ENCODE data around the gene MNT.

Gene MNT

DNA sequence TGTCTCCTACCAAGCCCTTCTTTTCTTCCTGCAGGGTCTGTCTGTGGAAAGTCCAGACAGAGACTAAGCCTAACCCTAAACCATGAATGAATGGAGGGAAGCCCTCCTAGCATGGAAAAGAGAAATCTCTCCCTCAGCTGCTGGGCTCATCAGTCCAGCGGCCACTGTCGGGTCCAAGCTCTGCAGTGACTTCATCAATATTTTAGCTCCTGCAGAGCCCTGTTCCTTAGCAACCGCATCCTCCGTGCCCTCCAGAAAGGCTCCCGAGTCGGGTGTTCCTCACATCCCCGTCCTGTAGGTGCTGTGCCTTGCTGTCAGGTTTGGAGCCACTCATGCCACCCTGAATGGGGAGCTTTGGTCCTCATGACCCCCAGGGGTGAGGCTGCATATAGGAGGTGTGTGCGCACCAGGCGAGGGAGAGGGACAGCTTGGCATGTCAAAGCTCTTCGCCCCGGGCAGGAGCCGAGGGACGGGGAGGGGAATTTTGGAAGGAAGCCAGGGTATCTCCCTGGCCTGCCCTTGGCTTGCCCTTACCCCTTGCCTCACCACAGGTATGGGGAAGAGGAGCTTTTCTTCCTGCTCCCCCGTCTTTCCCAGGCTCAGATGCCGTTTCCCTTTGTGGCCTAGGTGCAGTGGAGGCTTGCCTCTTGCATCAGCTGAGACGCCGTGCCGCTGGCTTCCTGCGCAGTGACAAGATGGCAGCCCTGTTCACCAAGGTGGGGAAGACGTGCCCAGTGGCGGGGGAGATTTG is 39.7 kb downstream of the MNT start:
- no peaks in the 10 kb centered on the region for H3K27me3 Mint-ChIP-seq (ENCODE audit: low read depth)
- H3K27ac Mint-ChIP-seq, result no peak overlapping the region
- H3K4me1 Mint-ChIP-seq (ENCODE audit: low read depth), result no peaks in the 10 kb centered on the region
- no peak overlapping the region for H3K4me3 Mint-ChIP-seq
- peaks cover 3% of the 10 kb centered on the region for H3K36me3 Mint-ChIP-seq (ENCODE audit: low read depth)
- no peaks in the 10 kb centered on the region for H3K9me3 Mint-ChIP-seq

DNA sequence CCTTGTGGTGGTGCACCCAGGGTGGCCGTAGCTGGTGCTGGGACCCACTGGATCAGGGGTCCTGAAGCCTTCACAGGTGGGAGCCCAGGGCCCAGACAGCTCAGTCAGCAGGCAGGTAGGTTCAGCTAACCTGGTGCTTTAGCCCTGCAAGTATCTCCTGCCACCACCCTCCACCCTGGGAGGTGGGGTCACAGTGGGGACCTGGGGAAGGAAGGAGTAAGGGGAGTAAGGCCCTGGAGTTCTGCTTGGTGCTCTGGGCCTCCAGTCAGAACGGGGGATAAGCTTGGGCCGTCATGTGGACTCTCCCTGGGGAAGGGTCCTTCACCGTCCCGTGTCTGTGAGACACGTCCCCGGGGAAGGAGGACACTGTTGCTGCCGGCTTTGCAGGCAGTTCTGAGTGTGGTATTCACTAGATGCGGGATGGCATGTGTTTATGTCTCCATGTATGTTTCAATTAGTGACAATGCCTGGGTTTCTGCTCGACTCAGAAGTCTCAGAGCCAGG is 42.9 kb downstream of the MNT start:
- Mint-ChIP-seq H3K4me1 (ENCODE audit: low read depth) (peaks cover 13% of the 10 kb centered on the region), H3K9me3 (no peaks in the 10 kb centered on the region), H3K27me3 (ENCODE audit: low read depth) (no peaks in the 10 kb centered on the region), H3K4me3 (no peak overlapping the region), H3K27ac (no peak overlapping the region), H3K36me3 (ENCODE audit: low read depth) (peaks cover 3% of the 10 kb centered on the region)

DNA sequence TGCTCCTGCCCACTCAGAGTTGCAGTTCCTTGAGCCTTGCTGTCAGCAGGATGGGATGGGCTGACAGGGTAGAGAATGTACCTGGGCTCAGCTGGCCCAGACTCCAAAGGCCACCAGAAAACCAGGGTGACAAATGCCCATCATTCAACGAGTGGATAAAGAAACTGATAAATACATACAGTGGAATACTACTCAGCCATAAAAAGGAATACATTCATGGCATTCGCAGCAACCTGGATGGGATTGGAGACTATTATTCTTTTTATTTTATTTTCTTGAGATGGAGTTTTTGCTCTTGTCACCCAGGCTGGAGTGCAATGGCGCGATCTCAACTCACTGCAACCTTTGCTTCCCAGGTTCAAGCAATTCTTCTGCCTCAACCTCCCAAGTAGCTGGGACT is 43.6 kb downstream of the MNT start:
- H3K27ac Mint-ChIP-seq, result no peak overlapping the region
- no peak overlapping the region for H3K4me3 Mint-ChIP-seq
- peaks cover 14% of the 10 kb centered on the region for H3K4me1 Mint-ChIP-seq (ENCODE audit: low read depth)
- H3K36me3 Mint-ChIP-seq (ENCODE audit: low read depth), result no peaks in the 10 kb centered on the region
- no peaks in the 10 kb centered on the region for H3K27me3 Mint-ChIP-seq (ENCODE audit: low read depth)
- no peaks in the 10 kb centered on the region for H3K9me3 Mint-ChIP-seq

DNA sequence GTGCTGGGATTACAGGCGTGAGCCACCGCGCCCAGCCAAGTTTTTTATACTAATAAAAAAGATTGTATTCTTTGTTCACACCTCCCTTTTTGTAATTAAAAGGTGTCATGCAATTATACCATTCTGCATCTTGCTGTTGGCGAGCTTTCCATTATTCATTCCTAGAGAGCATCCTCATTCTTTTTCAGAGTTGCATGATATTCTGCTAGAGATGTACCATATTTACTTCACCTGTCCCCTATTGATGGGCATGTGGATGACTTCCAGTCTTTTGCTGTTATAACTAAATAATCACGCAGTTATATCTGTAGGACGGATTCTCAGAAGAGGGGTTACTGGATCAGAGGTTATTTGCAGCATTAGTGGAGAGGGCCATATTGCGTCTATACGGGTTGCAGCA is 46.5 kb downstream of the MNT start:
- no peaks in the 10 kb centered on the region for H3K9me3 Mint-ChIP-seq
- no peaks in the 10 kb centered on the region for H3K27me3 Mint-ChIP-seq (ENCODE audit: low read depth)
- H3K27ac Mint-ChIP-seq, result peak overlapping the region; percentile 75
- peaks cover 14% of the 10 kb centered on the region for H3K4me1 Mint-ChIP-seq (ENCODE audit: low read depth)
- no peak overlapping the region for H3K4me3 Mint-ChIP-seq
- H3K36me3 Mint-ChIP-seq (ENCODE audit: low read depth), result no peaks in the 10 kb centered on the region

DNA sequence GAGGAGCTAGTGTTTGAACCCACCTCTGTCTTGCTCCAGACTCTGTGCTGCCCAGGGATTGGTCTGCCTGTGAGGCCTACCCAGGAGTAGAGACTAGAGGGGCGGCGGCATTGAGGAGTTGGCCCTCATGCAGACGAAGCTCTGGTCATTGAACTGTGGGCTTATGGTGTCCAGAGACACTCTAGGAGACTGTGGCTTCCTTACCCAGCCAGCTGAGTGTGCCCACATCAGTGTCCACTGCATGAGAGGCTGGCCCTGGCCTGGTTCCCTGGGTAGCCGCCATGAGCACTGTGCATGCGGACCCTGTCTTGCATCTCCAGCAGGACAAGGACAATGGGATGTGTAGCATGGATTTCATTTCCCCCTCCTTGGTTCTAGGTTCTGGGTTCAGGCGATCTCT is 49.6 kb downstream of the MNT start:
- no peaks in the 10 kb centered on the region for H3K9me3 Mint-ChIP-seq
- H3K27me3 Mint-ChIP-seq (ENCODE audit: low read depth), result no peaks in the 10 kb centered on the region
- H3K4me3 Mint-ChIP-seq, result no peak overlapping the region
- no peak overlapping the region for H3K27ac Mint-ChIP-seq
- H3K36me3 Mint-ChIP-seq (ENCODE audit: low read depth), result no peaks in the 10 kb centered on the region
- H3K4me1 Mint-ChIP-seq (ENCODE audit: low read depth), result peaks cover 14% of the 10 kb centered on the region

DNA sequence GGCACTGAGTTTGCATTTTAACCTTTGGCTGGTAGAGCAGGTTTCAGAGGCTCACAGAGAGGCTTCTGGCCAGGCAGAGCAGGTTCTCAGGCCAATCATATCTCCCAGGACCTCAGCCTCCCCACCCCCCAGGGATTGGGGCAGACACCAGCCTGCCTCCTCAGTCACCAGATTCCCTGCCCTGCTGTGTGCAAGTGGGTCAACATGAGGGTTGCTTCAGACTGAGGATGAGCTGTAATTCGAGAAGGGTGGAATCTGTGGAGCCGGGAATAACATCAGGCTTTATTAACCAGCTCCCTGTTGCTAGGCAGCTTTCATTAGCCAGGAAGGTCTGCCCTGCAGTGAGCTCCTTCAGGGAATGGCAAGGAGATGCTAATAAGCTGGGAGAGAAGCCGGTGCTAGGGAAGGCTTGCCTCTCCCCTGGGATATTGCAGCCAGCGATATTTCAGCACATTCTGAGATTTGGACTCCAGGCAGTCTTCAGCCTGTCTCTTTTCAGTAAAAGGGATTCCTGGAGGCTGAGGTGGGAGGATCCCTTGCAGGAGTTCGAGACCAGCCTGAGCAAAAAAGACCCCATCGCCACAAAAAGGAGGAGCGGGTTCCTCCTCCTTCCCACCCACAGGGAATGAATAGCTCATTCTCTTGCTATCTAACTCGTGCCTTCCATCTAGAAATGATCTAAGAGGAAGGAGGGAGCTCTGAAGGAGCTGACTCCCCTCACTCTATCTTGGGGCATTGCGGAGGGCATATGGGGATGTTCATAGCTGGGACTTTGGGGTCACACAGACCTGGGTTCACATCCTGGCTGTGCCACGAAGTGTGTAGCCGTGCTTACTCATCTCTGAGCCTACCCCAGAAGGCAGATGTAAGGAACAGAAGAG is 52.8 kb downstream of the MNT start:
- peaks cover 8% of the 10 kb centered on the region for H3K36me3 Mint-ChIP-seq (ENCODE audit: low read depth)
- H3K4me1 Mint-ChIP-seq (ENCODE audit: low read depth), result peaks cover 1% of the 10 kb centered on the region
- no peaks in the 10 kb centered on the region for H3K27me3 Mint-ChIP-seq (ENCODE audit: low read depth)
- no peak overlapping the region for H3K27ac Mint-ChIP-seq
- H3K4me3 Mint-ChIP-seq, result no peak overlapping the region
- H3K9me3 Mint-ChIP-seq, result no peaks in the 10 kb centered on the region

DNA sequence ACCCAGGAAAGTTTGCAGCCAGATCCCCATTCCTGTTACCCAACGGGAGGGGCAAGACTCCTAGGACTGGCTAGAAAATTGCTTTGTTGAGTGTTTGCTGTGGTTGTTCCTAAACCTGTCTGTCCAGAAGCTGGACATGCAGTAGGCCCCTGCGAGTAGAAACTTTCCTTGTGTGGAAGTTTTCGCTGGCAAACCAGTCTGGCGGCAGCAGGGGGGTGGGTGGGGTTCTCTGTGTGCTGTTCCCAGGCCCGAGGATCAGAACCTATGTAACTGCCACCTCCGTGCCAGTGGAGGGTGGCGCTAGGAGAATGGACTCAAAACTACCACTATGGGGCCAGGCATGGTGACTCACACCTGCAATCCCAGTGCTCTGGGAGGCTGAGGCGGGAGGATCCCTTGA is 54.4 kb downstream of the MNT start:
- Mint-ChIP-seq H3K4me3 (no peak overlapping the region), H3K27ac (no peak overlapping the region), H3K9me3 (no peaks in the 10 kb centered on the region), H3K36me3 (ENCODE audit: low read depth) (peaks cover 12% of the 10 kb centered on the region), H3K27me3 (ENCODE audit: low read depth) (no peaks in the 10 kb centered on the region), H3K4me1 (ENCODE audit: low read depth) (no peaks in the 10 kb centered on the region)

DNA sequence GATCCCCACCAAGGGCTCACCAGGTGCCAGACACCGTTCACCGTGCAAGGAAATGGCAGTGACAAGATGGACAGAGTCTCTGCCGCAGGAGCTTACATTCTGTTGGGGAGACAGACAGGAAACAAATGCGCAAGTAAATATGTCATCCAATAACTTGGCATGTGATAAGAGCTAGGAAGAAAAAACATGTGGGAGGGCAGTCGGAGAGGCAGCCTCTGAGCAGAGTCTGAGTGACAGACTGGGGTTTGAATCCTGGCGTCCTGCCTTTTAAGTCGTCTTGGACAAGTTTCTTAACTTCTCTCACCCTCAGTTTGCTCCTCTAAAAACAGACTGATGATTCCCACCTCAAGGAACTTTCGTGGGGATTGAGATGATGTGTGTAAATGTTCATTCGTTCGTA is 56.3 kb downstream of the MNT start:
- Mint-ChIP-seq H3K4me3 (no peak overlapping the region), H3K9me3 (no peaks in the 10 kb centered on the region), H3K36me3 (ENCODE audit: low read depth) (peaks cover 12% of the 10 kb centered on the region), H3K4me1 (ENCODE audit: low read depth) (no peaks in the 10 kb centered on the region), H3K27ac (no peak overlapping the region), H3K27me3 (ENCODE audit: low read depth) (no peaks in the 10 kb centered on the region)

DNA sequence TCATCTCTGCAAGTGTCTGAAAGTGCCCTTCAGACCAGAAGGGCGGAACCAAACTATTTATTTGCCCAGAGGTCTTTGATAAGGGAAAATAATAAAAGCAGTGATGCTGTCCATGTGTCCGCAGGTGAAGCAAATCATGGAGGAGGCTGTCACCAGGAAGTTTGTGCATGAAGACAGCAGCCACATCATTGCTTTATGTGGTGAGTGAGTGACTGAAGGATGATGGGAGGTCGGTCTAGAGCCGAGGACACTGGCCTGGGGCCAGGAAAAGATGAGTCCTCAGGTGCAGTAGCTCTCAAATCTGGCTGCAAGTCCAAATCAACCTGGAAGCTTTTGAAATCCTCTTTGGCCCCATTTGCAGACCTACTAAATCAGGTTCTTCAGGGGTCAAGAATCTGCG is 57.4 kb downstream of the MNT start:
- no peaks in the 10 kb centered on the region for H3K9me3 Mint-ChIP-seq
- H3K4me1 Mint-ChIP-seq (ENCODE audit: low read depth), result no peaks in the 10 kb centered on the region
- no peak overlapping the region for H3K4me3 Mint-ChIP-seq
- no peaks in the 10 kb centered on the region for H3K27me3 Mint-ChIP-seq (ENCODE audit: low read depth)
- no peak overlapping the region for H3K27ac Mint-ChIP-seq
- peaks cover 12% of the 10 kb centered on the region for H3K36me3 Mint-ChIP-seq (ENCODE audit: low read depth)

DNA sequence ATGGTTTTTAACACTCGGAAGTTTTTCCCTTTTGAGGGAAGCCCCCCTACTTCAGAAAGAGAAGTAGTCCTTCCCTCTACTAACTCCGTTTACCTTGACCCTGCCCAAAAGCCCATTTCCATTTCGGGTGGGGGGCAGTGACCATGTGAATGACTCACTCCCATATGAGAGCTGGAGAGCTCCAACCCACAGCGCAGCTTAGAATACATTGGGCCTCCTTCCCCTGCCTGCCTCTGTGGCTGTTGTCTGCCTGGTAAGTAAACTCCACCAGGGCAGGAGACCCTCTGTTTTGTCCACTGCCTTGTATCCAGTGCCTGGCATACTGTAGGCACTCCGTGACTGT is 62.6 kb downstream of the MNT start:
- H3K36me3 Mint-ChIP-seq (ENCODE audit: low read depth), result peaks cover 4% of the 10 kb centered on the region
- peak overlapping the region; percentile 67 for H3K4me3 Mint-ChIP-seq
- no peaks in the 10 kb centered on the region for H3K9me3 Mint-ChIP-seq
- H3K4me1 Mint-ChIP-seq (ENCODE audit: low read depth), result peaks cover 21% of the 10 kb centered on the region
- peak overlapping the region; percentile 62 for H3K27ac Mint-ChIP-seq
- H3K27me3 Mint-ChIP-seq (ENCODE audit: low read depth), result no peaks in the 10 kb centered on the region

DNA sequence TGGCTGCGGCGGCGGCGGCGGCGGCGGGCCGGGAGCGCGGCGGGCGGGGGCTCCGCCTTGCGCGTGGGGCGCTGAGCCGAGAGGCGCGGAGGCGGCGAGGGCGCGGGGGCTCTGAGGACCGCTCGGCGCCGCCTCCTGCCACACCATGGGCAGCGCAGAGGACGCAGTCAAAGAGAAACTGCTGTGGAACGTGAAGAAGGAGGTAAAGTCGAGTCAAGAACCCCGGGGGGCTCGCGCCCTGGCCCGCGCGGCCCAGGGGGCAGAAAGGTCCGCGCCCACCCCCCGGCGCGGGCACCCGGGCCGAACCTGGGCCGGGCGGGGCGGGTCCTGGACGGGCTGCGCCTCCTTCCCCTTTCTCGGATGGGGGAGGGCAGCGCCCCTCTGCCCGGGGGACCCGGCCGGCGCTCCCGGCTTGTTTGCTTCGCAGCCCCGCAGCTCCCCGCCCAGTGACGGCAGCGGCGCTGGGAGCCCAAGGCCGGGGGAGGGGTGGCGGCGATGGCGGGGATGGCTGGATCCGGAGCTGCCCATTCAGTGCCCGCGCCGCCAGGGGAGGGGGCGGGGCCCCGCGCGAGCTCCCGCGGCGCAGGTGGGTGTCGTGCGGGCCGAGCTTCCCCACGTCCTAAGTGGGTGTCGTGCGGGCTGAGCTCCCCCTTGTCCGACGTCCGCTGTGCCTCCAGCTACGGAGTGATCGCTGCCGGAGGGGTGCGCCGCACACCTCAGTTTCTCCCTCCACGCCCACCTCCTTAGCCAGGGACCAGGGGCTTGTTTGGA is 63.1 kb downstream of the MNT start:
- H3K9me3 Mint-ChIP-seq, result no peaks in the 10 kb centered on the region
- peaks cover 4% of the 10 kb centered on the region for H3K36me3 Mint-ChIP-seq (ENCODE audit: low read depth)
- peak overlapping the region; percentile 62 for H3K27ac Mint-ChIP-seq
- H3K4me1 Mint-ChIP-seq (ENCODE audit: low read depth), result peaks cover 21% of the 10 kb centered on the region
- H3K27me3 Mint-ChIP-seq (ENCODE audit: low read depth), result no peaks in the 10 kb centered on the region
- peak overlapping the region; percentile 69 for H3K4me3 Mint-ChIP-seq

DNA sequence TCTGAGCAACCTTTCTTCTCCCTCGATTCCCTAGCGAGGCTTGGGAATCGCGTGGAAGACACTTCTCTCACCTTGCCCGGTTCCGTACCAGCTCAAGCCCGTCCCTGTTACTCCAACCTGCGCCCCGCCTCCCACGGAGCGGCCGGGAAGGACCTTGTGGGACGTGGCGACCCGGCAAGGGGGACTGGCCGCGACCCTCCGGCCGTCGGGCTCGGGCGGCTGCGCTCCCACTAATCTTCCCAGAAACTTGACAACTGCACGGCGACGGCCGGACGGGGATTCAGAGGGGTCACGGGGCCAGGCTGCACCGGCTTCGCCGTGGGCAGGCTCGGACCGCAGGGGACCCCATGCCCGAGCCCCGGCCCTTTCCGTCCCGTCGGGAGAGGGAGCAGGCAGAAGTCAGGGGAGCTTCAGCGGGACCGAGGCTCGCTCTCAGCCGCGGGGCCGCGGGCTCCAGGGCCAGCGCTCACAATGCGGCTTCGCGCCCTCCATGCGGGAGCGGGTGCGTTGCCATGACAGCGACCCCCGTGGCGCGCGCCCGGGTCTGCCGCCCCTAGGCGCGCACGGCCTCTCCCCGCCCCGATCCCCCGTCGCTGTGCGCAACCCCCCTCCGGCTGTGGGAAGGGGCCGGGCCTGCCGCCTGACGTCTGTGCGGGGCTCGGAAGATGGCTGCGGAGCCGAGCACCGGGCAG is 63.9 kb downstream of the MNT start, which contains the start of gene SGSM2:
TSS of gene SGSM2 (plus strand) at position 650 of the 692 bp plus-strand sequence. CDS start 188 bp downstream, outside the sequence.
- Mint-ChIP-seq H3K36me3 (ENCODE audit: low read depth) (peaks cover 4% of the 10 kb centered on the region), H3K4me3 (peak within 1 kb of the TSS; percentile 100), H3K27me3 (ENCODE audit: low read depth) (no peaks in the 10 kb centered on the region), H3K9me3 (no peaks in the 10 kb centered on the region), H3K4me1 (ENCODE audit: low read depth) (peaks cover 21% of the 10 kb centered on the region), H3K27ac (peak within 1 kb of the TSS; percentile 92)

DNA sequence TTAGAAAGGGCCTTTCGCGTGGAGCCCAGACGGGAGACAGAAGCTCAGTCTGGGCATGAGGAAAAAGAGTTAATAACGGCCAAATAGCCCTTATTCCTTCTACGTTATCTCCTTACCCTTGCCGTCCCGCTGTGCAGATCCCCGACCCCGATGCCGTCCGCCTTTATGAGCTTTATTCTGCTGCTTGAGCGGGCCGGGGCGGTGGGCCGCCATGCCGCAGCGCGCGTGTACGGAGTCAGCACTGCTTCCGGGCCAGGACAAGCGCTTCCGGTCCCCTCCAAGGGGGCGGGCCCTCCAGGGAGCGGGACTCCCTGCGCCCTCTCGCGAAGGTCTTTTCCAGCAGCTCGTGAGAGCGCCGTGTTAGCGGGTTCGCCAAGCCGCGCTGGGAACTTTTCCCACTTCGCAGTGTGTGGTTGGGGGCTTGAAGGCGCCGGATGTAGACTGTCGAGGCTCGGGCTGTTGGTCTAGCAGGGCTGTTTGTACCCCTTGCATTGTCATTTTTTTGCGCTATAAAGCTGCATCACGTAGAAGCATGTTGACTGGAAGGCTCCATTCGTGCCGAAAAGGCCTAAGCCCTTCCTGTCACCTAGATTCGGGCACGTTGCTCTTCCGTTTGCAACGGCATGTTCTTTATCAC is 64.5 kb downstream of the MNT start, which contains the start of gene TSR1:
TSS of gene TSR1 (minus strand) at position 243 of the 637 bp plus-strand sequence. CDS start at position 213, 30 bp downstream.
- Mint-ChIP-seq H3K27ac (peak within 1 kb of the TSS; percentile 92), H3K27me3 (ENCODE audit: low read depth) (no peaks in the 10 kb centered on the region), H3K36me3 (ENCODE audit: low read depth) (no peaks in the 10 kb centered on the region), H3K4me1 (ENCODE audit: low read depth) (peaks cover 21% of the 10 kb centered on the region), H3K4me3 (peak within 1 kb of the TSS; percentile 100), H3K9me3 (no peaks in the 10 kb centered on the region)

Measured in T-helper 1 cell treated with Interleukin-12 subunit alpha and Interleukin-12 subunit beta and Interleukin-4 antibody, amounts not matched to agents 30 μg/mL and 1 μg/mL, for 36 hours (primary cell).